Progenitor cell of endocrine pancreas (in vitro differentiated cells): ENCODE data around the gene ADGRL3. TPM values are rescaled to one million over a fixed set of nuclear protein-coding genes. Genes with fewer than 3 reads are reported as not detected.

Experiments
- DNase-seq: peaks from one replicate; pipeline ENCODE4 v3.0.0; 2021; ENCODE audit warnings: low spot score; ENCODE audit not compliant: unreplicated experiment
- H3K27ac Mint-ChIP-seq: 2 replicates; pipeline ENCODE4 v1.8.0; 2021; ENCODE audit warnings: mild to moderate bottlenecking, moderate library complexity, mixed read lengths
- H3K27me3 Mint-ChIP-seq: 2 replicates; pipeline ENCODE4 v1.8.0; 2021; ENCODE audit warnings: mixed read lengths
- H3K36me3 Mint-ChIP-seq: 2 replicates; pipeline ENCODE4 v1.8.0; 2022; ENCODE audit warnings: mixed read lengths; ENCODE audit not compliant: insufficient read depth
- H3K4me1 Mint-ChIP-seq: 2 replicates; pipeline ENCODE4 v1.8.0; 2021; ENCODE audit warnings: low read depth, mixed read lengths
- H3K4me3 Mint-ChIP-seq: 2 replicates; pipeline ENCODE4 v1.8.0; 2021; ENCODE audit warnings: low read depth, mild to moderate bottlenecking, moderate library complexity, mixed read lengths
- H3K9me3 Mint-ChIP-seq: 2 replicates; pipeline ENCODE4 v1.8.0; 2021; ENCODE audit warnings: low read depth, mixed read lengths
- CTCF ChIP-seq: fragments of 200-600 bp; sonication (generic); IDR thresholded peaks from one replicate; pipeline ENCODE4 v1.5.0; 2021; ENCODE audit warnings: antibody characterized with exemption, mild to moderate bottlenecking; ENCODE audit not compliant: unreplicated experiment
- total RNA-seq: library from RNA; stranded (reverse); gene quantifications from 2 replicates; pipeline ENCODE4 v1.2.1, GENCODE V29; 2021

Gene ADGRL3
- total RNA-seq, 1 donor from 2014 or later, result 5.6 TPM

- Mint-ChIP-seq H3K9me3 (no peaks in the 10 kb centered on the region), H3K27me3 (peaks cover 48% of the 10 kb centered on the region), H3K36me3 (no peaks in the 10 kb centered on the region), H3K27ac (no peak overlapping the region), H3K4me1 (no peaks in the 10 kb centered on the region), H3K4me3 (no peak overlapping the region)
- TF ChIP-seq CTCF, result no peak
- DNase-seq, result no peak
Measured at GRCh38 chr4:61192392-61192791, 7.7 kb upstream of the ADGRL3 start.

DNA sequence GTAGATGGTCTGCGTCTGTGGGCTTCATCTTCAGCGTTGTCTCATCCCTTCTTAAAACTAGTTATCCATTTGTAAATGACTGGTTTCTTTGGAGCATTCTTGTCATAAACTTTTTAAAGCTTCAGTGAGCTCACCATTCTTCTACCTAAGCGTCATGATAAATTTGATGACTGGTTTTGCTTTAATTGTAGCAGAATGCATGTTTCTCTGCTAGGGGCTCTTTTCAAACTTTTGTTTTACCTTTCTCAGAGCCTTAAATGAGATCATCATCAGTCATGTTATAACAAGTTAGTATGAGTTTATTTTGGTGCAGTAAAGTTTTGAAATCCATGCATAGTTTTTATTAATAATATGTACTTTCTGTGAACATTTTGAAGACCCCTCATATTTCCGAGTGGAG is 6.3 kb upstream of the ADGRL3 start:
- TF ChIP-seq CTCF, result no peak
- Mint-ChIP-seq H3K4me3 (no peak overlapping the region), H3K4me1 (no peaks in the 10 kb centered on the region), H3K27ac (no peak overlapping the region), H3K27me3 (peaks cover 60% of the 10 kb centered on the region), H3K9me3 (no peaks in the 10 kb centered on the region), H3K36me3 (no peaks in the 10 kb centered on the region)
- no peak for DNase-seq

DNA sequence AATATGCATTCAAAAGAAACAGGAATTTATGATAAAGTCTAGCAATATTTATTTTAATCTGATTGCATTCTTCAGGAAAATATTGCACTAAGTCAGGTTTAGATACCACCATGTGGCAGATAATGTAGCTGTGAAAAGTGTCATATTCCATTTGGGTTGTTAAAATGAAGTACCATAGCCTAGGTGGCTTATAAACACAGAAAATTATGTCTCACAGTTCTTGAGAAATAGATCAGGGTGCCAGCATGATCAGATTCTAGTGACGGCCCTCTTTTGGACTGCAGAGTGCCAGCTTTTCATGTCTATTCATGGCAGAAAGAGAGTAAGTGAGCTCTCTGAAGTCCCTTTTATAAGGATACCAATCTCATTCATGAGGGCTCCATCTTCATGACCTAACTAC is 5.6 kb upstream of the ADGRL3 start:
- Mint-ChIP-seq H3K27ac (no peak overlapping the region), H3K4me3 (no peak overlapping the region), H3K36me3 (no peaks in the 10 kb centered on the region), H3K9me3 (no peaks in the 10 kb centered on the region), H3K4me1 (no peaks in the 10 kb centered on the region), H3K27me3 (peaks cover 66% of the 10 kb centered on the region)
- no peak for DNase-seq
- TF ChIP-seq CTCF, result no peak

DNA sequence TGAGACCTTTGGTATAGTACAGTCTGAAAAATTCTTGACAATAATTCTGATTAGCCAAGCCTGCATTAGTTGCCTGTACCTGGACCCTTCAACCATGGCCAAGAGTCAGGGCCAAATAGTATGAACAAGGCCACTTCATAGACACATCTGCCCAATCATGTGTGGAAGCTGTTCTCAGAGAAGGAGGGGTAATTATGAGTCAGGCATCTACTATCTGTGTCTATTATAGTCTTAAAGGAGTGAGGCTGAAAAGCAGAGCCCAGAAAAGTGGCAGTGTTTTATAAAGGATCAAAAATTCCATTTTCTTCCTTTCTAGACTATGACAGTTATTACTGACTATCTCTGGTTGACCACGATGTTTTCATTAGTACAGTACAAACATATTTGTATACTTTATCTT is 5.0 kb upstream of the ADGRL3 start:
- Mint-ChIP-seq H3K36me3 (no peaks in the 10 kb centered on the region), H3K9me3 (no peaks in the 10 kb centered on the region), H3K27ac (no peak overlapping the region), H3K4me1 (no peaks in the 10 kb centered on the region), H3K27me3 (peaks cover 64% of the 10 kb centered on the region), H3K4me3 (no peak overlapping the region)
- TF ChIP-seq CTCF, result no peak
- no peak for DNase-seq

DNA sequence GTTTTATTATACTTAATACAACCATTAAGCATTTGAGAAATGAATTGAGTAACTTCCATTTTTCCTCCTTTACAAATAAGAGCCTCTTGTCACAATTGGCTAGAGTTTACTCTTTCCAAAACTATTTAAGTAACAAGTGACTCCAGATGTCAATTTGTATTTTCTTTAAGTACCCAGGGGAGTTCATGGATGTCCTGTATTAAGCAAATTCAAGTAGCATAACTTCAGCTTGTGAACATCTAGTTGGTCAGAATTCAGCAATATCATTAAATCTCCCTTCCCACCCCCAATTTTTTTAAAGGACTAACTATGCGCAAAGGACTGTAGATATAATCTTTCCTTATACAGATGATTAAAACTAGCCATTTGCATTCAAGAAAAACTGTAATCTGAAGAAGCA is 1.4 kb upstream of the ADGRL3 start:
- no peak for DNase-seq
- Mint-ChIP-seq H3K4me3 (peak overlapping the region; percentile 30), H3K36me3 (no peaks in the 10 kb centered on the region), H3K4me1 (peaks cover 21% of the 10 kb centered on the region), H3K27ac (no peak overlapping the region), H3K27me3 (peaks cover 74% of the 10 kb centered on the region), H3K9me3 (no peaks in the 10 kb centered on the region)
- TF ChIP-seq CTCF, result no peak
